ENCODE measurements around the gene TPGS2.

DNA sequence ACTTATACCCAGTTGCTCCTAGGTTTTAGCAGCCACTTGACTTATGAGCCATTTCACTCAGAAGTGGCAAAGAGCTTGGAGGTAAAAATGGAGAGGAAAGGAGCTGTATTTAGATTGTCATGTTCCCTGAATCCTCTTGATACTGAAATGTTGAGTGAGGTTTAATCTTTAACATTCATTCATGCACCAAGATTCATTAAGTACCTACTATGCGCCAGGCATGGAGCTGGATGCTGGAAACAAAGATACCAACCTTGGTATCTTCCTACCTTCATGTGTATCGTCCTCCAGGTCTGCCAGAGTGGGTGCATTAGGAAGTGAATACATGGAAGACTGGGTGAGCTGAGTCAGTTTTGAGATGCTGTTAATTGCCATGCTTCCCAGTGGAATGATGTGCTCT is 23.7 kb downstream of the TPGS2 start:
- TF ChIP-seq CTCF (IDR thresholded peaks at IDR 0.05) (no peak), POLR2AphosphoS5 (IDR thresholded peaks at IDR 0.05) (no peak), POLR2A (IDR thresholded peaks at IDR 0.05) (no peak), EP300 (IDR thresholded peaks at IDR 0.05; ENCODE audit: low read depth) (no peak)
